Brain microvascular endothelial cell (primary cell): ENCODE data around the gene TTC33.

ENCODE experiments used
- DNase-seq: peaks from one replicate; pipeline ENCODE4 v3.0.0-alpha.2; 2020
- H3K27ac ChIP-seq: fragments of 250-450 bp; sonication (Bioruptor Pico); 2 replicates; pipeline ENCODE4 v1.5.1; 2020; ENCODE audit warnings: mild to moderate bottlenecking, moderate library complexity
- H3K27me3 ChIP-seq: fragments of 250-450 bp; sonication (Bioruptor Pico); replicated peaks from 2 replicates; pipeline ENCODE4 v1.5.1; 2020; ENCODE audit warnings: mild to moderate bottlenecking
- H3K36me3 ChIP-seq: fragments of 250-450 bp; sonication (Bioruptor Pico); replicated peaks from 2 replicates; pipeline ENCODE4 v1.5.1; 2020; ENCODE audit warnings: mild to moderate bottlenecking
- H3K4me3 ChIP-seq: 2 replicates; pipeline ENCODE4 v1.5.1; 2011; ENCODE audit warnings: low read depth, mild to moderate bottlenecking, control low read depth, low read length, moderate library complexity
- CTCF ChIP-seq: IDR thresholded peaks from 2 replicates; pipeline ENCODE4 v1.5.1; 2011; ENCODE audit warnings: low read depth, mild to moderate bottlenecking, moderate library complexity, low read length, control low read depth, inconsistent platforms; ENCODE audit errors: missing control alignments
- in situ Hi-C: cut with HindIII; loops from 2 replicates; pipeline ENCODE4 v1.10.0; 2017; ENCODE audit warnings: low sequenced_read_pairs, low pct_ligation_motif_present

TTC33 gene

DNA sequence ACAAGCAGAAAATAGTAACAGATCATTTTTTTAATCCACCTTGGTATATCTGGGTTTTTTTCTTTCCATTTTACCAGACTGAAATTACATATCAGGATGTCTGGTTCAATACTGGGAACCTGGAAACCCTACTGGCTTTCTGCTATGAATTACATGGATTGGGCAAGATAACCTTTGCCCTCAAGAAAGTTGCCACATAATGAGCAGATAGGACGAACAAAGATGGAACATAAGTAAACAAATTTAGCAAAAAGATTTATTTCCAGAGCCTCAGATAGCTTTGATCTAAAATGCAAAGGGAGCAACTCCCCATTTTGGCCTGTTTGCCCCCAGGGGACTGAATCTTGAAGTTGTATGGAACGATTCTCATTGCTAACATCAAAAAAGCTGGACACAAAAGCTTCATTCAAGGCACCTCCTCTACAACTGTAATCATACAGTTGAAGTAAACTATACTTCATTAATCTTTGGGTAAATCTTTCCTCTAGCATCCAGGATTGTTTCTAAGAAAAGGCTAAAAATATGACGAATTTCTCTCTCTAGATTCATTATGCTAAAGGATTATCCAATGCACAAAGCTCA, 207.7 kb downstream of the TTC33 start:
- TF ChIP-seq CTCF: no peak
- Histone ChIP-seq H3K27me3 (no peaks in the 10 kb centered on the region), H3K36me3 (no peaks in the 10 kb centered on the region), H3K27ac (no peak overlapping the region), H3K4me3 (no peak overlapping the region)
- DNase-seq: no peak
- in situ Hi-C loops: no loop called here

GRCh38 chr5:40547557-40547956, 208.2 kb downstream of the TTC33 start:
- Histone ChIP-seq H3K36me3 (no peaks in the 10 kb centered on the region), H3K4me3 (no peak overlapping the region), H3K27me3 (no peaks in the 10 kb centered on the region), H3K27ac (no peak overlapping the region)
- in situ Hi-C loops: no loop called here
- no peak for DNase-seq
- no peak for TF ChIP-seq CTCF

DNA sequence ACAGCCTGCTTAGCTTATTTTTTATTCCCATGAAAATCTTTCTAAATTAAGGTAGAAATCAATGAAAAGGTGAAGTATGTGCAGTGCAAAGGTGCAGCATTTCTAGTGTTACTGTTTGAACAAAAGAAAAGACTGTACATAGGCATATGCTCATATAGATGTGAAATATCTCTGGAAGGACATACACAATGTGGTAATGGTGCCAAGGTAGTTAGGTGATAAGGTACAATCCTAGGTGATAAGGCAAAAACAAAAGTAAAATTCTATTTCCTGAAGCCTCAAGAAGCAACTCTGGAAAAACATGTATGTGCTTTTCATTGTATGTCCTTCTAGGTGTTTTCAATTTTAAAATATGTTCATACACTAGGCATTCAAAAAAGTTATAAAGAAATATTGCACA, 215.5 kb downstream of the TTC33 start:
- H3K4me3 ChIP-seq: no peak overlapping the region
- no peak for DNase-seq
- no peak for TF ChIP-seq CTCF
- in situ Hi-C loops: no loop called here
- no peak overlapping the region for H3K27ac ChIP-seq
- no peaks in the 10 kb centered on the region for H3K27me3 ChIP-seq
- no peaks in the 10 kb centered on the region for H3K36me3 ChIP-seq

- in situ Hi-C loops: no loop called here
- no peak for TF ChIP-seq CTCF
- Histone ChIP-seq H3K27me3 (no peaks in the 10 kb centered on the region), H3K36me3 (no peaks in the 10 kb centered on the region), H3K27ac (no peak overlapping the region), H3K4me3 (no peak overlapping the region)
- no peak for DNase-seq
Observed at GRCh38 chr5:40524677-40525076, 231.1 kb downstream of the TTC33 start.

- Histone ChIP-seq H3K27me3 (no peaks in the 10 kb centered on the region), H3K36me3 (no peaks in the 10 kb centered on the region), H3K4me3 (no peak overlapping the region), H3K27ac (no peak overlapping the region)
- no peak for TF ChIP-seq CTCF
- in situ Hi-C loops: no loop called here
- no peak for DNase-seq
Observed at GRCh38 chr5:40521925-40522324, 233.8 kb downstream of the TTC33 start.

DNA sequence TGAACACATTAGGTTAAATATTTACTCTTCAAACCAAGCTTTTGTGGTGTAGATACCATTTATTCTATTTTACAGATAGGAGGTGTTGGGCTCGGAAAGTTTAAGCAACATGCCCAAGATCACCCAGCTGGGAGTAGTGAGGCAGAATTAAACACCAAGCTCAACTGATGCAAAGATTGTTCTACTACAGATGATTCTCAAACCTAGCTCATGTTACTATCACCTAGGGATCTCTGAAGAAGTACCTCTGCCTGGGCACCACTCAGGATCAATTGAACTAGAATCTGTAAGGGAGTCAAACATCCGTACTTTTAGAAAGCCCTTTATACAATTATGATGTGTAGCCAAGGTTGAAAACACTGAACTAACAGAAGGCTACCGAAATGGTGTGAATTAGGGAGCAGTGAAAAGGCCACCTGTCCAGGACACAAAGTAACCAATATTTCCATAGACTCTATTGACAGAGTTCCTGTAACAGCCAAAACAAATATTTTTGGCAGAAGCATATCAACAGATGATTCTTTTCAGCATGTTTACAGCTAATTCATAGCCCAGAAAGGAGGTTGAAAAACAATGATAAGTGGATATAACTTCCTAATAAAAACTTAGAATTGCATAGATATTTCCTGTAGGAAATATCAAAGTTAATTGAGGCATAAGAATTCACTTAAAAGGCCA, 234.5 kb downstream of the TTC33 start:
- Histone ChIP-seq H3K27ac (no peak overlapping the region), H3K4me3 (no peak overlapping the region), H3K27me3 (no peaks in the 10 kb centered on the region), H3K36me3 (no peaks in the 10 kb centered on the region)
- no peak for DNase-seq
- in situ Hi-C loops: no loop called here
- TF ChIP-seq CTCF: no peak
